ENCODE measurements around the gene EIF4ENIF1.
"Not testable (repeated sequence)": the region's sequence is repeated elsewhere in the genome, so short reads cannot be mapped to it uniquely, and the experiment has no call there.

The EIF4ENIF1 gene

GRCh38 chr22:31491218-31491962, 1.7 kb upstream of the EIF4ENIF1 start:
- no peak for DNase-seq

GRCh38 chr22:31490496-31490925, 869 bp upstream of the EIF4ENIF1 start:
- DNase-seq: peak; percentile 69 to 84

- DNase-seq: peak; percentile 3 to 24
These were observed 539 bp downstream of the EIF4ENIF1 start for GRCh38 chr22:31488988-31489617.

GRCh38 chr22:31488346-31488883, 1.2 kb downstream of the EIF4ENIF1 start:
- no peak for DNase-seq

GRCh38 chr22:31486951-31487350, 2.7 kb downstream of the EIF4ENIF1 start:
- no peak for DNase-seq

GRCh38 chr22:31486369-31486768, 3.3 kb downstream of the EIF4ENIF1 start:
- not testable (repeated sequence) for DNase-seq

GRCh38 chr22:31482470-31482869, 7.2 kb downstream of the EIF4ENIF1 start:
- DNase-seq: not testable (repeated sequence)

- DNase-seq: no peak
These were observed 8.5 kb downstream of the EIF4ENIF1 start for GRCh38 chr22:31481129-31481528.

GRCh38 chr22:31477329-31477728, 12.3 kb downstream of the EIF4ENIF1 start:
- no peak for DNase-seq

- no peak for DNase-seq
These were observed 13.8 kb downstream of the EIF4ENIF1 start for GRCh38 chr22:31475800-31476199.

GRCh38 chr22:31474743-31475142, 14.9 kb downstream of the EIF4ENIF1 start:
- DNase-seq: no peak

- no peak for DNase-seq
These were observed 24.3 kb downstream of the EIF4ENIF1 start for GRCh38 chr22:31465307-31465706.

- no peak for DNase-seq
These were observed 27.9 kb downstream of the EIF4ENIF1 start for GRCh38 chr22:31461699-31462098.

GRCh38 chr22:31451709-31452571, 37.7 kb downstream of the EIF4ENIF1 start:
- DNase-seq: peak in 1 of 2 donors; percentile 51

GRCh38 chr22:31449506-31449905, 40.1 kb downstream of the EIF4ENIF1 start:
- no peak for DNase-seq

- DNase-seq: no peak
These were observed 41.3 kb downstream of the EIF4ENIF1 start for GRCh38 chr22:31448382-31448781.

GRCh38 chr22:31447337-31447736, 42.3 kb downstream of the EIF4ENIF1 start:
- no peak for DNase-seq

- DNase-seq: no peak
These were observed 42.9 kb downstream of the EIF4ENIF1 start for GRCh38 chr22:31446767-31447166.

GRCh38 chr22:31446208-31446607, 43.4 kb downstream of the EIF4ENIF1 start:
- no peak for DNase-seq

GRCh38 chr22:31445642-31446041, 44.0 kb downstream of the EIF4ENIF1 start:
- DNase-seq: no peak

GRCh38 chr22:31443516-31443915, 46.1 kb downstream of the EIF4ENIF1 start:
- no peak for DNase-seq

GRCh38 chr22:31442768-31443489, 46.7 kb downstream of the EIF4ENIF1 start:
- DNase-seq: no peak
